ENCODE results near the gene APOBEC3H. TPM values are rescaled to one million over a fixed set of nuclear protein-coding genes. Genes with fewer than 3 reads are reported as not detected.

Gene APOBEC3H
- total RNA-seq, 1 experiment from 2014 or later, result 1.2 TPM

DNA sequence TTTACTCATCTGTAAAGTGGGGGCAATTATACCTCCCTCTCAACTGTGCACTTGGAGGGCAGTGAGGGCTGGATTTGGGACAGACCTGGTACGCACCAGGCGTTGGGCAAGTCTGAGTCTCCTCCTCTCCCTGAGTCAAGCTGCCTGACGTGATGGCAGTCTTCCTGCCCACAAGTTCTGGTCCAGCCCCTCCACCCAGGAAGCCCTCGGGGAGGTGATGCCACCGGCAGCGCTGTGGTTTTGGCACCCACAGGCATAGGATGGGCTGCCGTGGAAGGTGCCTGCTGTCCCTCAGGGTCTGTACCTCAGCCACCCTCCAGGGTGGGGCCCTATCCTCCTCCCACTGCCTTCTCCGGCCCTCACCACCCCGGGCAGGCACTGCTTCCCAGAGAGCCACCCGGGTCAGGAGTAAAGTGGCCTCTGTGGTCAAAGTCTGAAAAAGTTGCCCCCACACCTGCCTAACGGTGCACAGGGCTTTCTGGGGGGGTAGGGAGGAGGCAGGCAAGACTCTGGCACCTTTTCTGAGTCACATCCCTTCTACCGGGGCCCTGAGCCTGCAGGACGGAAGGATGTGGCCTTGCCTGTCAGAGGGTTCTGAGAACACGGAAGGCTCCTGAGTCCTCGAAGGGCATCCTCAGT is 6.5 kb upstream of the APOBEC3H start:
- Mint-ChIP-seq H3K27me3 (ENCODE audit: insufficient read depth, unreplicated experiment) (no peaks in the 10 kb centered on the region), H3K4me1 (ENCODE audit: insufficient read depth, unreplicated experiment) (peaks cover 13% of the 10 kb centered on the region), H3K27ac (ENCODE audit: low read depth, unreplicated experiment) (no peak overlapping the region), H3K36me3 (ENCODE audit: insufficient read depth, unreplicated experiment) (no peaks in the 10 kb centered on the region), H3K4me3 (ENCODE audit: unreplicated experiment) (no peak overlapping the region), H3K9me3 (ENCODE audit: unreplicated experiment) (no peaks in the 10 kb centered on the region)
- intact Hi-C loops (cut with micrococcal nuclease), result no loop called here
- ChIA-PET CTCF (interaction anchor here (0.6 kb wide), 1 partner anchor 84 kb away, joined by 3 read pairs; no protein-coding TSS in a partner anchor), POLR2A (no interaction called here)
- peak; percentile 93 for DNase-seq (ENCODE audit: unreplicated experiment)
- TF ChIP-seq, protein P1, sequence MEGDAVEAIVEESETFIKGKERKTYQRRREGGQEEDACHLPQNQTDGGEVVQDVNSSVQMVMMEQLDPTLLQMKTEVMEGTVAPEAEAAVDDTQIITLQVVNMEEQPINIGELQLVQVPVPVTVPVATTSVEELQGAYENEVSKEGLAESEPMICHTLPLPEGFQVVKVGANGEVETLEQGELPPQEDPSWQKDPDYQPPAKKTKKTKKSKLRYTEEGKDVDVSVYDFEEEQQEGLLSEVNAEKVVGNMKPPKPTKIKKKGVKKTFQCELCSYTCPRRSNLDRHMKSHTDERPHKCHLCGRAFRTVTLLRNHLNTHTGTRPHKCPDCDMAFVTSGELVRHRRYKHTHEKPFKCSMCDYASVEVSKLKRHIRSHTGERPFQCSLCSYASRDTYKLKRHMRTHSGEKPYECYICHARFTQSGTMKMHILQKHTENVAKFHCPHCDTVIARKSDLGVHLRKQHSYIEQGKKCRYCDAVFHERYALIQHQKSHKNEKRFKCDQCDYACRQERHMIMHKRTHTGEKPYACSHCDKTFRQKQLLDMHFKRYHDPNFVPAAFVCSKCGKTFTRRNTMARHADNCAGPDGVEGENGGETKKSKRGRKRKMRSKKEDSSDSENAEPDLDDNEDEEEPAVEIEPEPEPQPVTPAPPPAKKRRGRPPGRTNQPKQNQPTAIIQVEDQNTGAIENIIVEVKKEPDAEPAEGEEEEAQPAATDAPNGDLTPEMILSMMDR (IDR thresholded peaks at IDR 0.05; ENCODE audit: unreplicated experiment), result no peak
- no TSS peak for BruUV-seq (replicated peaks)

DNA sequence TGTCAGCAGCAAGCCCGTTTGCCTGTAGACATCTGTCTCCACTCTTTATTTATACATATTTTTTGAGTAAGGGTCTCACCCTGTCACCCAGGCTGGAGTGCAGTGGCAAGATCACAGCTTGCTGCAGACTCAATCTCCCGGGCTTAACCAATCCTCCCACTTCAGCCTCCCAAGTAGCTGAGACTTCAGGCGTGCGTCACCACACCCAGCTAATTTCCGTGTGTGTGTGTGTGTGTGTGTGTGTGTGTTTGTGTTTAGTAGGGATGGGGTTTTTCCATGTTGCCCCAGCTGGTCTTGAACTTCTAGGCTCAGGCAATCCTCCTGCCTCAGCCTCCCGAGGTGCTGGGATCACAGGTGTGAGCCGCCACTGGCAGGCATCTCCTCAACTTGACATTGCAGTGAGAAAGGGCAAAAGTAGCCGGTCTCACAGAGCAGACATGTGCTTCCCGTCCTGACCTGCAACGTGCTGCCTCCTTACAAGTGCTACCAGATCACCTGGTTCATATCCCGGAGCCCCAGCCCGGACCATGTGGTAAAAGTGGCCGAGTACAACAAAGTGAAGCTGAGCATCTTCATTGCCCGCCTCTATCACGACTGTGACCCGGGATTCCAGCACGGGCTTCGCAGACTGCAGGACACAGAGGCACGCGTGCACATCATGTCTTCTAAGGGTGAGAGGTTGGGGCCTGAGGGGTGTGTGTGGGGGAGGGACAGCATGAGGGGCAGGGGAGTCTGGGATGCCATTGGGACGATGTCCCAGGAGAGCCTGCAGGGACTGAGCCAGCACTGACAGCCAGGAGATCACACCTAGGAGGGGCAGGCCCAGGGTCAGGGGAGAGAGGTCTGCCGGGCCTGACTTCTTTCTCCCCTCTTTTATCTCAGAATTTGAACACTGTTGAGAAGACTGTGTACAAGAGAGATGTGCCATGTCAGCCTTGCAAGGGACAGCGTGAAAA is 5.6 kb upstream of the APOBEC3H start:
- ChIA-PET POLR2A (no interaction called here), CTCF (no interaction called here)
- no TSS peak for BruUV-seq (replicated peaks)
- Mint-ChIP-seq H3K27me3 (ENCODE audit: insufficient read depth, unreplicated experiment) (no peaks in the 10 kb centered on the region), H3K4me3 (ENCODE audit: unreplicated experiment) (no peak overlapping the region), H3K27ac (ENCODE audit: low read depth, unreplicated experiment) (no peak overlapping the region), H3K9me3 (ENCODE audit: unreplicated experiment) (no peaks in the 10 kb centered on the region), H3K36me3 (ENCODE audit: insufficient read depth, unreplicated experiment) (no peaks in the 10 kb centered on the region), H3K4me1 (ENCODE audit: insufficient read depth, unreplicated experiment) (peaks cover 13% of the 10 kb centered on the region)
- intact Hi-C loops (cut with micrococcal nuclease), result no loop called here
- TF ChIP-seq, protein P1 (IDR thresholded peaks at IDR 0.05; ENCODE audit: unreplicated experiment), result no peak
- no peak for DNase-seq (ENCODE audit: unreplicated experiment)

DNA sequence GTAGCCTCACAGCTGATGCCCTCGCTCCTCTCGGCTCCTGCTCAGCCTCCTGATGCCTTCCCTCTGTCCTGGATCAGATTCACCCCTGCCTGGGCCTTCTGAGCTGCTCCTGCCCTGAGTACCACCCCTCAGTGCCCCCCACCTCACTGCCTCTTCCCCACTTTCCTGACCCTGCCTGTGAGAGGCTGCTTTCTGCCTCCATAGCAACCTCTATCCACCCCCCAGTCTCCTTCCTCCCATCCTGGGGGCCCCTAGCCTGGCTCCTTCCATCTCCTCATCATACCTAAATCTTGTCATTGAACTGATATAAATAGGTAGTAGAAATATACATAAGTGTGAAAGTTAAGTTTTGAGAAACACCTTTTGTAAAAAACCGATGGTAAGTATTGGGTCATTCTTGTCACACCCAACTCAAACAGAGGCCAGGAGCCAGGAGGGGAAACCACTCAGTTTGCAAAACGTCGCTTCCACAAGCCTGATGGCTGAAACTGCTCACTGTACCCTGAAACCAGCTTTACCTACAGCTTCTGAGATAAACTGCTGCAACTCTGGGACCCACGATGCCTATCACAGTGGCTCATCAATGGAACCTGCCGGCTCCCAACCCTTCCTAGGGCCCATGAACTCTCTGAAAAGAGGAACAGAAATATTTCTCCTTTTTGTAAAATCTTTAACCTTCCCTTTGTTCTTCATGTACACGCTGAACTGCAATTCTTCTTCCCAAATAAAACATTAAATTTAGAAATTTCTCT is 4.8 kb upstream of the APOBEC3H start:
- BruUV-seq (replicated peaks), result no TSS peak
- no peak overlapping the region for H3K27ac Mint-ChIP-seq (ENCODE audit: low read depth, unreplicated experiment)
- no peak for DNase-seq (ENCODE audit: unreplicated experiment)

More for the DNA sequence above, 4.8 kb upstream of the APOBEC3H start:
- Mint-ChIP-seq H3K4me1 (ENCODE audit: insufficient read depth, unreplicated experiment) (peaks cover 15% of the 10 kb centered on the region), H3K27me3 (ENCODE audit: insufficient read depth, unreplicated experiment) (no peaks in the 10 kb centered on the region), H3K9me3 (ENCODE audit: unreplicated experiment) (no peaks in the 10 kb centered on the region), H3K36me3 (ENCODE audit: insufficient read depth, unreplicated experiment) (no peaks in the 10 kb centered on the region), H3K4me3 (ENCODE audit: unreplicated experiment) (no peak overlapping the region)
- CTCF ChIA-PET, result no interaction called here
- intact Hi-C loops (cut with micrococcal nuclease), result no loop called here
- POLR2A ChIA-PET, result no interaction called here
- TF ChIP-seq, protein P1 (IDR thresholded peaks at IDR 0.05; ENCODE audit: unreplicated experiment), result no peak
